SW 1271 (cell line): ENCODE results near the gene TMEM187.

Experiments
- DNase-seq, 2 experiments: peaks; one replicate each; lab custom pipeline; 2025; lab: John Stamatoyannopoulos, UW

TMEM187 gene

GRCh38 chrX:153972368-153973126 lies at the start of gene TMEM187:
TMEM187 (plus strand) TSS chrX:153972754; CDS start chrX:153982063, 9,309 bp downstream.
- peak; percentile 62 to 80 for DNase-seq

DNA sequence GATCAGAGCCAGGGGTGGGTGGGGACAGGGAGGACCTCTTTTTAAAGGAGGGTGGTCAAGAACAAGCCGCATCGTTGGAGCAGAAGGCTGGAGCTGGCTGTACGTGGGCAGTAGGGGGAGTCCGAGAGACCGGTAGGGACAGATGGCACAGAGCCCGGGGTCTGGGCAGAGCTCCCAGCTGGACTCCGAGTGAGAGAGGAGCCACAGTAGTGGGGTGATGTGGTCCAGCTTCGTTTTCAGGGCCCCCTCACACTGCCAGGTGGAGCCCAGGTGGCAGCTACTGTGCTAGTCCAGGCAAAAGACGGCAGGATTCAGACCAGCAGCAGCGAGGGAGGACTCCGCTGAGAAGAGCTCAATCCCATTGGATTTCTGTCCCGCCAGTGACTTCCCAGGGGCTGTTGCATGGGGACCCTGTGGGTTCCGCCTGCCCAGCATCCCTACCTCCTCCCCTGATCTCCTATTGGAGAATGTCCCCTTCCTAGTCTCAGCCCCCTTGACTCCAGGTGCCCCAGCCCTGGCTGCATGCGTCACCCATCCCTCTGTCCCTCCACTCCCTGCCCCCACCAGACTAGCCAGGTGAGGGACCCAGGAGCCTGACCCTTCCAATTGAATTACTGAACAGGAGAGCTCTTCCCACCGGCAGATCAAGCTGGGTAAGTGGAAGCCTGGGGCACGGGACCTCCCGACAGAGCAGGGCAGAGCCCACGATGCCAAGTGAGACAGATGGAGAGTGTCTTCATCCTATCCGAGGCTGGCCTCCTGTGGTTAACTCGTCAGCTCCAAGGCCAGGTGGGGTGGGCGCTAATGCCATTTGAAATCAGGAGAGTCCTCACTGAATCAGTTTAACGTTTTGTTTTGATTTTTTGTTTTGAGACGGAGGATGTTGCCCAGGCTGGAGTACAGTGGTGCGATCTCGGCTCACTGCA lies 49.4 kb upstream of the TMEM187 start:
- DNase-seq, result no peak

DNA sequence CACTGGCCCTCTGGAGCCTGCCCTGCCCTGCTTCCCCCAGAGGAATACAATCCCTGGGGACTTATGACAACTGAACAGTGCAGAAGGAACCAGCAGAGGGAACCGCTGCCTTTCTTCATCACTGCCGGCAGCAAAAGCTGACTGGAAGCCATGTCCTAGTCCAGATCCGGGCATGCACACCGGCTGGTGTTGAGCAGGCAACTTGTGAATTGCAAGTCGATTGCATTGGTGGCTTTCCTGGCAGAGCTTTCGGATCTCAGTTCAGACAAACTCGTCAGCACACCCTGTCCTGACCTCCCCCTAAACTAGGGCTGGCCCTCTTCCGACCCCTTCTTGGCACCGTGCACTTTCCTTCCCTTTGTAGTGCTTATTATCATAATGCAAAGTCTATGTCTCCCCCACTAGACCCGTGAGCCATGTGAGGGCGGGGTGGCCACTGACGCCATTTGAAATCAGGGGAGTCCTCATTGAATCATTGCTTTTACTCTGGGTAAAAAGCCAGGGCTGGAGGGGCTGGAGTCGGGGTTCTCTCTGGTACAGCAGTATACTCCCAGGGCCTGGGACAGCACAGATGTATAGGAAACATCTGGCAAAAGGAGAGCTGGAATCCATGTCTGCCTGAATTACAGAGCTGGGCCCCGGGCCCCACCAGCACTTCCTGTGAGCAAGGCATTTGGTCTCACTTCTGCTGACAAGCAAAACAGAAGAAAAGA lies 48.2 kb upstream of the TMEM187 start:
- peak in 1 of 2 experiments; percentile 31 for DNase-seq

DNA sequence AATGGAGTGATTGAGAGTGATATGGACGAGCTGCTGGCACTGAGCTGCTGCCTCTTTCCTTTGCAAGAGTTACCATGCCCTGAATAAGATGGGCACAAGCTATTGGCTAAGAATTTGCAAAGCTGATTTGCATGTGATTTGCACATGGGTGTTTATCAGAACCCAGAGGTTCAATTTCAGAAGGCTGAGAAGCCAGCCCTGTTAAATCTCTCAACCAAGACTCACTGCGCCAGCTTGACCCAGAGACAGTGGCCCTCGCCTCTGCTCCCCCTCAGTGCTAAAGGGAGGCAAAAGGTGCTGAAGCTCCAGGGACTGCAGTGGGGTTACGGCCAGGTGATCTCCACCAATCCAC lies 47.2 kb upstream of the TMEM187 start:
- DNase-seq, result no peak

DNA sequence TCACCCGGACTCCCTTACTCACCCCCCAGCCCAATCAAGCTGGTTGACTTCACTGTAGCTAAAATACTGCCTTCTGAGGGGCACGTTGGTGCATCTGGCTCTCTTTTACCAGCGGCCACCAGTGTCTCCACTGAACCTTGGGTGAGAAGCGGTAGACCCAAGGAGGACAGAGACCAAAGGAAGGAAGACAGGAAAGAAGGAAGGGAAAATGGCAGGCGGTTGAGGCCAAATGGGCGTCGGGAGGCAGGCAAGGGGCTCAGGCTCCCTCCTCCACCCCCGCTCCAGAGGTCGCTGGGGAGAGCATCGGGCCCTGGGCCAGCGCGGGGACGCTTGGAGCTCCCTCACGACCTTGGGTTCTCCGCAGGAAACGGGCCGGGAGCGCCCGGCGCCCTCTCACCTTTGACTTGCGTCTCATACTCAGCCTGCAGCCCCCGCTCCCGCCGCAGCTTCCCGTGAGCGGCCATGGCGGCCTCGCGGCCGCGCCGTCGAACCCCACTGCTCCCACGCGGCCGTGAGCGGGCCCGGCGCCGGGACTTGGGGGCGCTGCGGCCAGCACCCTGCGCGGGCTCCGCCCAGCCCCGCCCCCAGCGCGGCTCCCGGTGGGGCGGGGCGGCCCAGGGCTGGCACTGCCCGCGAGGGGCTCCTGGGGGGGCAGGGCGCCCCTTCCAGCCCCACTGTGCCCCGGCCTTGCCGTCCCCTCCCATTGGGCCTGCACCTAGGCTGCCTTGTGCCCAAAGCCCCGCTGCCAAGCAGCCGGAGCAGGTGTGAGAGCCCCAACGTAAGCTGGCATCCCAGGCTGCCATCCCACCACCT lies 46.6 kb upstream of the TMEM187 start, which contains the start of gene ARHGAP4:
ARHGAP4 (minus strand) TSS at position 526 of the 813 bp plus-strand sequence; CDS start at position 464, 62 bp downstream.
- DNase-seq, result peak in 1 of 2 experiments; percentile 51

DNA sequence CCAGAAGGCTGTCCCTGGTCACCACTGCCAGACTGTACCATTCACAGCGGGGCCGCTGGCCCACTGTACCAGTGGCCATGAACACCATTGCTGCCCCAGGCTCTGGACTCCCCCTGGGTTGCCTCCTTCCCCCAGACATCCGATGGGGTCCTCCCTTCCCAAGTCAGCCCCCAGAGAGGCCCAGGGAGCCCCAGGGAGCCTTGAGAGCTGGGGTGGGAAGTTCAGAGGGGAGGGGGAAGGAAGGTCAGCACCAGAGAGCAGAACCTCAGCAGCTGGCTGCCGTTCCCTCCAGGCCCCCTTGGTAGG lies 46.0 kb upstream of the TMEM187 start:
- DNase-seq, result no peak

DNA sequence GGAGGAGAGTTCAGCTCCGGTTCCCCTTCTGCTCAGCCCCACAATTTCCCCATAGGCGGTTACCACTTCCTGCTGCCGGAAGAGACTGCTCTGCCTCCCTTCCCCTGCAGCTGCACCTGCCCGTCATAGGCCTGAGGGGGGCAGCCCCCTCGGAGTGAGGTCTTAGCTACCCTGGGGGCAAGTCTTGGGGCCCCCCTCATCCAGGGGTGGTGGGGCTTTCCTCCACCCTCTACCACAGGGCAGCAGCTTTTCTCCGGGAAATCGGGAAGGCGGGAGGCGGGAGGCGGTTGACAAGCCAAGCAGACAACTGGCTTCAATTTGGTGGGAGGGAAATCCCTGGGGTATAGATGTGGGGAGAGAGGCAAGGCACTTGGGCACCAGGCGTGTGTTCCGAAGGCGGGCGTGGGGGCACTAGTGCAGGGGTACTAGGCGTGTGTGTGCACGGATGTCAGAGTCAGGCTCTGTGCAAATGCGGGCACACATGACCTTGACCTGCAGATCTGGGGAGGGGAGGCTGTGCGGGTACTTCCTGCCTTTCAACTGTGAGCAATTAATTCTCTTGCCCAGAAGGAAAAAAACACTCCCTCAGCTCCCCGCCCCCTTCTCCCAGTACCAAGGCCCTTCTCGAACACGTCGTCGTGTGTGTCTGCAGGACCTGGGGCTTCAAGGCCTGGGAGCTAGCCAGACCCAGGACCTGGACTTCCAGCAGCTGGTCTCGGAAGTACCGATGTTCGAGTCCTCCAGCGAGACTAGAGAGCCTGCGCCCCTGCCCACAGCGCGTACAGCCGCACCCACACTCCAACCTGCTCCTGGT lies 45.5 kb upstream of the TMEM187 start:
- DNase-seq, result peak in 1 of 2 experiments; percentile 41

DNA sequence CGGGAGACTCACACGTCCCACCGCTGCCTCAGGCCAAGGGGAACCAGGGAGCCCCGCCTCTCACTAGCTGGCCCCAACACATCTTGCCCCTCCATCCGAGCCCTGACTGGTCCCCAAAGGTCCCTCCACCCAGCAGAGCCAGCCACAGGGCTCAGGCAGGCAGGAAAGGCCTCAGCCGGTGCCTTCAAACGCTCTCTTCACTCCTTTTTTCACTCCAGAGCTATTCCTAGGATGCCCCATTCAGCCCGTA lies 45.0 kb upstream of the TMEM187 start:
- DNase-seq, result no peak

- peak; percentile 90 to 95 for DNase-seq
Measured at GRCh38 chrX:153927922-153928760, 44.4 kb upstream of the TMEM187 start.

DNA sequence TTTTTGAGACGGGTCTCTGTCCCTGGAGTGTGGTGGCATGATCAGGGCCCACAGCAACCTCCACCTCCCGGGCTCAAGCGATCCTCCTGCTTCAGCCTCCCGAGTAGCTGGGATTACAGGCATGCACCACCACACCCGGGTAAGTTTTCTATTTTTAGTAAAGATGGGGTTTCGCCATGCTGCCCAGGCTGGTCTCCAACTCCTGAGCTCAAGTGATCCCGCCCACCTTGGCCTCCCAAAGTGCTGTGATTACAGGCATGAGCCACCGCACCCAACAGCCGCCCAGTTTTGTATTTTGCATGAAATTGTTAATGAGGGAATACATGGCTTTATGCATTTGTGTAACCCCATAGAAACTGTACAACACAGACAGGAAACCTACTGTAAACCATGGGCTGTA lies 43.7 kb upstream of the TMEM187 start:
- DNase-seq, result no peak

- no peak for DNase-seq
Measured at GRCh38 chrX:153929576-153929975, 43.0 kb upstream of the TMEM187 start.

DNA sequence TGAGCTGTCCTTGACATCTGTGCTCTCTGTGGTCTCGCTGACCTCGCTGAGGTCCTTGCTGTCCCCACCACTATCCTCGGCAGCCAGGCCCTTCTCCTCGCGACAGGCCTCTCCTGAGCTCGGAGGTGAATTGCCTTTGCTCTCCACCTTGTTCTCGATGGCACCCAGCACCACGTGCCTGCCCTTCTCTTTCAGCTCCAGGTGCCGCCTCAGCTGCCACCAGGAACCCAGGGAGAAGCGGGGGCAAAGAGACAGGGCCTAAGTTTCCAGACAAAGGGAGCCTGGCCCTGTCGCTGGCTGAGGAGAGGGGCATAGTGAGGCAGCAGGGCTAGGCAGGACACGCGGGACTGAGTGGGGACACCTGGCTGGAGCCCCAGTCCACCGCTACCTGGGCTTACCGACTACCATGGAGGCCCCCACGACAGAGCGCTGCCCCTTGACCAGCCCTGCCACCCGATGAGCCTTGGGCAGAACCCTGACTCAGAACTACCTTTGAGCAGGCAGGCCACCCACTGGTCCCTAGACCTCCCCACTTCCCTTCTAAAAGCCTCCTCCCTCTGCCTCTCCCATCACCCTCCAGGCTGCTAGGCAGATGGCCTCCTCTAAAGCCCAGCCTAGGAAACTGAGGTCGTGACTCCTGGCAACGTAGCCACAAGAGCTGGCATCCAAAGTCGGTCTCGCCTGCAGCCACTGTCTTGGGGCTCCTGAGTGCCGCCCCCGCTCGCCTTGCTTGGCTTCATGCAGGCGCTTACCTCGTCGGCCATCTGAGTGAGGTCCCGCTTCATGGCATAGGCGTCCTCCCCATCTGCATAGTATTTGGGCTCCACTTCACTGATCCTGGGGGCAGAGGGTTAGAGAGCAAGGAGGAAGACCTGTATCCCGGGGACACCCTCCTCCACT lies 42.3 kb upstream of the TMEM187 start:
- no peak for DNase-seq

DNA sequence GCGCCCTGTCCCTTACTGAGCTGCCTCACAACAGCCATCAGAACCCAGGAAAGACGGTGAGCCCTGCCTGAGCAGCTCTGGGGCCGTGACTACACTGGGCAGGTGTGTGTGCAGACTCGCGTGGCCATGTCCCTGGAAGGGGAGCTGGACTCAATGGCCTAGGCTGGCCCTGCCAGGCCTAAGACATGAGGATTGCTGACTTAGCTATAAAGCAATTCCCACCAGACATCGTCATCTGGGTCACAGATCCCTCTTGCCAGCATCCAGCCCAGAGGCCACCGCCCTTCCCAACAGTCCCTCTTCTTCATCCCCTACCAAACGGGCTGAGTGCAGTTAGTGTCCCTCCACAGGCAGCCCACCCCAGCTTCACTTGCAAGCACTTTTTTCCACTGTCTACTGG lies 41.4 kb upstream of the TMEM187 start:
- no peak for DNase-seq

DNA sequence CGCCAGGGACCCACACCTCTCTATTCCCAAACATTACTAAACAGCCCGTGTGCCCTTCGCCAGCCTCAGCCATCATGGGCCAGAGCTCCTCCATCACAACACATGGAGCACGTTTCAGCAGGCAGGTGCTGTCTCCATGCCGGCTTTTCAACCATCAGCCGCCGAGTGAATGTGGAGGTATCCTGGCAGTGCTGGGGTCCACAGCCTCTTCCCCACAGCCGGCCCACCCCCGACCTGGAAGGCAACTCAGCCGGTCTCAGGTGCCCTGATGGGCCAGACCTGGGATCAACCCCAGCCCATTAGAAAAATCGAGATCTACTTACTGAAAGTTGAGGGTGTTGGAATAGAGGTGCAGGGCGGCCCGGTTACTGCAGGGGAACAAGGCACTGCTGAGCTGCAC lies 40.8 kb upstream of the TMEM187 start:
- no peak for DNase-seq

GRCh38 chrX:153932220-153932915 lies 40.2 kb upstream of the TMEM187 start:
- DNase-seq, result no peak

GRCh38 chrX:153933748-153934147 lies 38.8 kb upstream of the TMEM187 start:
- no peak for DNase-seq

GRCh38 chrX:153934148-153934761 lies 38.3 kb upstream of the TMEM187 start:
- no peak for DNase-seq

DNA sequence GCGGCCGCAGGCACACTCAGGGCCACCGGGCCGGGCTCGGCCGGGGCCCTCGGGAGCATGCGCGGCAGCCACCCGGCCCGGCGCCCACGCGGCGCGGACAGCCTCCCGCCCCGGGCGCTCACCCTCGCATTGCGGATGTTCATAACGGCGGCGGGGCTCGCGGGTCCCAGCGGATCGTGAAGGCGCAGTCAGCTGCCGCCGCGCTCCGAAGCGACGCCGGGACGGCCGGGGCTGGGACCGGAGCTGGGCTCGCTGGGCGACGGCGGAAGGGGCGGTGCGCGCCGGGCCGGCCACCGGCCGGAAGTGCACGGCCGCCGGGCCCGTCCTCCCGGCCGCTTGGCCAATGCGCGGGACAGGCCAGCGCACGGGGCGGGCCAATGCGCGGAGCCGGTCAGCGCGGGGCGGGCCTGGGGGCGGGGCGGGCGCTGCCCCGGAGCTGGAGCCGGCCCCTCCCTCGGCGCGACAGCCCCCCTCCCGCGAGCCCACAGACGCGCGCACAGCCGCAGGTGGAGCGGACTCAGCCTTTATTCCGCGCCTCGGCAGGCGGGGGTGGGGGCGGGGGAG lies 37.7 kb upstream of the TMEM187 start, which contains the start of gene NAA10:
NAA10 (minus strand) TSS at position 276 of the 564 bp plus-strand sequence; CDS start at position 143, 133 bp downstream.
- peak; percentile 22 to 43 for DNase-seq
